ENCODE results near the gene KRT75. TPM values are rescaled to one million over a fixed set of nuclear protein-coding genes. Genes with fewer than 3 reads are reported as not detected.

Gene KRT75
- total and polyA plus RNA-seq, 12 donors, result not detected

DNA sequence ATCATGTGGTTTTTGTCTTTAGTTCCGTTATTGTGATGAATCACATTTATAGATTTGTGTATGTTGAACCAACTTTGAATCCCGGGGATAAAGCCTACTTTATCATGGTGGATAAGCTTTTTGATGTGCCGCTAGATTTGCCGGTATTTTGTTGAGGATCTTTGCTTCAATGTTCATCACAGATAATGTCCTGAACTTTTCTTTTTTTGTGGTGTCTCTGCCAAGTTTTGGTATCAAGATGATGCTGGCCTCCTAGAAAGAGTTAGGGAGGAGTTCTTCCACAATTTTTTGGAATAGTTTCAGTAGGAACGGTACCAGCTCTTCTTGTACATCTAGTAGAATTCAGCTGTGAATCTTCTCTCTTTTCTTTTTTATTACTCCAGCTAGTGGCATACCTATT, 24.7 kb upstream of the KRT75 start:
- intact Hi-C loops (cut with DNase I), result no loop called here
- 79 to 87% (median 84%) methylated on average over 5 of the region's 5 CpGs for WGBS, 4 donors
- Histone ChIP-seq H3K27me3 (peaks cover 9% of the 10 kb centered on the region), H3K36me3 (replicated peaks in 1 of 2) (no peaks in the 10 kb centered on the region), H3K9me3 (replicated peaks in 1 of 3) (no peaks in the 10 kb centered on the region), H3K4me1 (replicated peaks in 1 of 2) (no peaks in the 10 kb centered on the region), H3K27ac (no peak overlapping the region), H3K4me3 (no peak overlapping the region)
- TF ChIP-seq POLR2A (IDR thresholded peaks at IDR 0.05), result no peak
- TF ChIP-seq, protein P1, sequence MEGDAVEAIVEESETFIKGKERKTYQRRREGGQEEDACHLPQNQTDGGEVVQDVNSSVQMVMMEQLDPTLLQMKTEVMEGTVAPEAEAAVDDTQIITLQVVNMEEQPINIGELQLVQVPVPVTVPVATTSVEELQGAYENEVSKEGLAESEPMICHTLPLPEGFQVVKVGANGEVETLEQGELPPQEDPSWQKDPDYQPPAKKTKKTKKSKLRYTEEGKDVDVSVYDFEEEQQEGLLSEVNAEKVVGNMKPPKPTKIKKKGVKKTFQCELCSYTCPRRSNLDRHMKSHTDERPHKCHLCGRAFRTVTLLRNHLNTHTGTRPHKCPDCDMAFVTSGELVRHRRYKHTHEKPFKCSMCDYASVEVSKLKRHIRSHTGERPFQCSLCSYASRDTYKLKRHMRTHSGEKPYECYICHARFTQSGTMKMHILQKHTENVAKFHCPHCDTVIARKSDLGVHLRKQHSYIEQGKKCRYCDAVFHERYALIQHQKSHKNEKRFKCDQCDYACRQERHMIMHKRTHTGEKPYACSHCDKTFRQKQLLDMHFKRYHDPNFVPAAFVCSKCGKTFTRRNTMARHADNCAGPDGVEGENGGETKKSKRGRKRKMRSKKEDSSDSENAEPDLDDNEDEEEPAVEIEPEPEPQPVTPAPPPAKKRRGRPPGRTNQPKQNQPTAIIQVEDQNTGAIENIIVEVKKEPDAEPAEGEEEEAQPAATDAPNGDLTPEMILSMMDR (IDR thresholded peaks at IDR 0.05), result no peak
- no peak for DNase-seq

DNA sequence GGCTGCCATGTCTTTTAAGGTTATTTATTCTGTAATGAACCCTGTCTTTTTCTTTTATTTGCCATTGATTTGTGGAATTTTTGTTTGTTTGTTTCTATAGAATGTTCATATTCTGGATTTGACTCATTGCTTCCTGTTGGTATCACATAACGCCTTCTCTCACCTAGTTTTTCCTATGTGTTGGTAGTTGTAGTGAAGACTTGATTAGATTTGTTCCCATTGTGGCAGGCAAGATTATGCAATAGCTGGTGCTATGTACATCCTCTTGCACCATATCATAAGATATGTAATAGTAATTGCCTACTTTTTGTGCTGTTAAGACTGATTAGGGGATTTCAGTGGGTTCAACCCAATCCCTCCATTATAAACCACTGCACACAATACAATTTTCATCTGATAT, 21.6 kb upstream of the KRT75 start:
- intact Hi-C loops (cut with DNase I), result no loop called here
- Histone ChIP-seq H3K9me3 (replicated peaks in 1 of 3) (no peaks in the 10 kb centered on the region), H3K36me3 (replicated peaks in 1 of 2) (no peaks in the 10 kb centered on the region), H3K4me3 (no peak overlapping the region), H3K27ac (no peak overlapping the region), H3K27me3 (peaks cover 6% of the 10 kb centered on the region), H3K4me1 (replicated peaks in 1 of 2) (no peaks in the 10 kb centered on the region)
- no peak for TF ChIP-seq POLR2A (IDR thresholded peaks at IDR 0.05)
- TF ChIP-seq, protein P1 (IDR thresholded peaks at IDR 0.05), result no peak
- 68 to 93% (median 84%) methylated on average over 1 of the region's 1 CpG for WGBS, 4 donors
- DNase-seq, result no peak

DNA sequence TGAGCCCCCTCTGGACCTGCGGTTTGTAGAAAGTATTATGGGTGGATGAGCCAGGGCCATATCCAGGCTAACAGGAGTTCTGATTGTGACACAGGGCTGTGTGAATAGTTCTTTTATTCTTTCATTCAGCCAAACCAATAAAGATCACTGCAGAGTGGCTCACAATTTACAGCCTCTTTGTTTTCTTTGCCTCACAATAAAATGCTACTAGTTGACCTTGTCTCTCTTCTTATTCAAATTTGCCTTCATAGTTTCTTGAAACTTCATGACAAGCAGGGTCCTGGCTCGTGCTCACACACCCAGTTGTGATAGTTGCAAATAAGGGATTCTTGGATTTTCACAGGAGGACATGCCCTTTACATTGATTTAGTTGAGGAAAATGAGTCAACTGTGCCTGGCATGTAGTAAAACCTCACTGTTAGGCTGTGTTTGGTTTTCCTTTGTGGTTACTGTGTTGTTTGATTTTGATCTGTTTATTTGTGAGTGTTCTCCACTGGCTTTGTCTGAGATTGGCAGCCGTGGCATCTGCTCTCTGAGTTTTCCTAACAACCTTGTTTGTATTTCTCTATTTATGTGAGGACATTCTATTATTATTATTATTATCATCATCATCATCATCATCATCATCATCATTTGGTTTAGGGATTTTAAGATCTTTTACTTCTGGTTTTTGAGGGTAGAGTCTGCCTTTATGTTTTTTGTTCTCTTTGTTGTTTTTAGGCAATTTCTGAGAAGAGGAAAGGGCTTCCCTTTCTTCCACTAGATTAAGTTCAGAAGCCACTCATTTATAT, 20.4 kb upstream of the KRT75 start:
- Histone ChIP-seq H3K36me3 (replicated peaks in 1 of 2) (no peaks in the 10 kb centered on the region), H3K4me1 (replicated peaks in 1 of 2) (no peaks in the 10 kb centered on the region), H3K9me3 (replicated peaks in 1 of 3) (no peaks in the 10 kb centered on the region), H3K4me3 (no peak overlapping the region), H3K27ac (no peak overlapping the region), H3K27me3 (no peaks in the 10 kb centered on the region)
- TF ChIP-seq, protein P1 (IDR thresholded peaks at IDR 0.05), result no peak
- no peak for TF ChIP-seq POLR2A (IDR thresholded peaks at IDR 0.05)
- 56 to 71% (median 65%) methylated on average over 3 of the region's 3 CpGs for WGBS, 4 donors
- no peak for DNase-seq
- intact Hi-C loops (cut with DNase I), result no loop called here

- no peak for DNase-seq
- H3K27me3 ChIP-seq, result no peaks in the 10 kb centered on the region
- H3K36me3 ChIP-seq (replicated peaks in 1 of 2), result no peaks in the 10 kb centered on the region
- H3K4me3 ChIP-seq, result no peak within 1 kb of the TSS
- H3K4me1 ChIP-seq (replicated peaks in 1 of 2), result no peaks in the 10 kb centered on the region
- TF ChIP-seq, protein P1 (IDR thresholded peaks at IDR 0.05), result no peak
- TF ChIP-seq POLR2A (IDR thresholded peaks at IDR 0.05), result no peak
- intact Hi-C loops (cut with DNase I), result no loop called here
- 82 to 86% (median 84%) methylated on average over 6 of the region's 6 CpGs for WGBS, 4 donors
- H3K27ac ChIP-seq, result no peak within 1 kb of the TSS
- no peaks in the 10 kb centered on the region for H3K9me3 ChIP-seq (replicated peaks in 1 of 3)
These were observed 17.9 kb upstream of the KRT75 start, which contains the start of gene KRT6B for GRCh38 chr12:52452101-52452500. TSS of gene KRT6B (minus strand) at chr12:52452146. CDS start at chr12:52452078, 68 bp downstream.

All from adrenal gland (tissue), 12 donors.